T-helper 1 cell treated with Interleukin-12 subunit alpha and Interleukin-12 subunit beta and Interleukin-4 antibody, amounts not matched to agents 30 ng/mL and 1 ng/mL, for 36 hours (primary cell): ENCODE results near the gene SLU7. TPM values are rescaled to one million over a fixed set of nuclear protein-coding genes. Genes with fewer than 3 reads are reported as not detected.

Source experiments
- intact Hi-C: fragments of 100-400 bp; cut with micrococcal nuclease; formaldehyde crosslinking; loops from one replicate; pipeline ENCODE4 v1.15.1; 2024
- total RNA-seq: library from RNA; stranded (reverse); gene quantifications from 2 replicates; pipeline ENCODE4 v1.2.3, GENCODE V29; 2022

The SLU7 gene
- total RNA-seq, 1 donor from 2014 or later, result 55.2 TPM

- intact Hi-C loops, result loop anchor here (1.0 to 10.0 kb wide), 3 partner anchors 647 to 1158 kb away; partner anchors contain the start of genes GABRB2 and UBLCP1
These were observed 2.9 kb upstream of the SLU7 start, which contains the start of gene PTTG1 for GRCh38 chr5:160421625-160422258. TSS of gene PTTG1 (plus strand) at chr5:160421855. CDS start at chr5:160422313, 458 bp downstream.

DNA sequence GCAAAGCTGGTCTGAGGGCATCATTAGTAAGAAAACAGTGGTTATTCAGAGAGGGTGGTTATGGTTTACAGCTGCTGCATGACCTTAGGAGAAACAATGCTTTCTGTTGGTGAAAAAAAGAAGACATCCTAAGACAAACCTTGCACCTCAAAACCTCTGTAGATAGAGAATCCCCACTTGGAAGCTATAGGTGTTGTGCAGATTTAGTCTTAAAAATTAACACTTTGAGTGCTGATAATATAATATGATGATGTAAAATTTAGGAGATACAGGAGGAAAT, 1.4 kb upstream of the SLU7 start:
- intact Hi-C loops, result loop anchor here (5.0 to 10.0 kb wide), 2 partner anchors 645 to 1127 kb away; partner anchors contain the start of gene GABRB2

DNA sequence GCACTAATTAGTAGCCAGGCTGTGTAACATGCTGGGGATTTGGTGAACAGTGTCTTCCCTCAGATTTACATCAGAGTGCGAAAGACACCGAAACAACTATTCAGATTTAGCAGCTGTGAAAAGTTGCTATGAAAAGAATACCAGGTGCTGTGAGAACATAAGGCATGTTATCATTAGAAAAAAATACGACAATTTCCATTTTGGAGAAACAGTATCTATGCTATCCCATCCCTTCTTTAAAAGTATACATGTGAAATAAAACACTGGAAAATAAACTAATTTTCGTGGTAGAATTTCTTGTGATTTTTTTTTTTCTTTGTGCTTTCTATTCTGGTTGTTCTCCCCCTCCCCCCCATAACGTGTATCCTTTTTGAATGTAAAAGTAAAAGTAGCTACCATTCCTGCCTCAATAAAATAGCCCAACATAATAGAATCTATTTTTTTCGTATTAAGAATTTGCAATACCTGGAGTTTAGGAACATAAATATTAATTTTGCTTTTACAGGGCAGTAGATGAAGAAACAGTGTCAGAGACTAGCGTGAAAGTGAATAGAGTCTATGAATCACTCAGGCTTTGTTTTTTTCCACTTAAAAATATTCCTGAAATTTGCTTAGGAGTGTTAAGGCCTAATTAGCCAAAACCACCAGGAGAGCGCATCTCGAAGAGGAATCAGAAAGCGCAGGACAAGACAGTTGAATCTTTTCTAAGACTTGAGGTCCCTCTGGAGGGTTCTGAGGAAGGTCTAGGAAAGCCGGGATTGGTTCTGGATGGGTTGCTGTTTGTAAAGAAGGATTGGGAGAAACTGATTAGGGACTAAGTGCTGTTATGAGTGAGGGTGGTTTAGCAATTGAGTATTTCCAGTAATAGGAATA, 813 bp upstream of the SLU7 start:
- intact Hi-C loops, result loop anchor here (1.0 to 10.0 kb wide), 11 partner anchors 20 to 1245 kb away; partner anchors contain the start of genes GABRB2, IL12B, PWWP2A and RNF145

DNA sequence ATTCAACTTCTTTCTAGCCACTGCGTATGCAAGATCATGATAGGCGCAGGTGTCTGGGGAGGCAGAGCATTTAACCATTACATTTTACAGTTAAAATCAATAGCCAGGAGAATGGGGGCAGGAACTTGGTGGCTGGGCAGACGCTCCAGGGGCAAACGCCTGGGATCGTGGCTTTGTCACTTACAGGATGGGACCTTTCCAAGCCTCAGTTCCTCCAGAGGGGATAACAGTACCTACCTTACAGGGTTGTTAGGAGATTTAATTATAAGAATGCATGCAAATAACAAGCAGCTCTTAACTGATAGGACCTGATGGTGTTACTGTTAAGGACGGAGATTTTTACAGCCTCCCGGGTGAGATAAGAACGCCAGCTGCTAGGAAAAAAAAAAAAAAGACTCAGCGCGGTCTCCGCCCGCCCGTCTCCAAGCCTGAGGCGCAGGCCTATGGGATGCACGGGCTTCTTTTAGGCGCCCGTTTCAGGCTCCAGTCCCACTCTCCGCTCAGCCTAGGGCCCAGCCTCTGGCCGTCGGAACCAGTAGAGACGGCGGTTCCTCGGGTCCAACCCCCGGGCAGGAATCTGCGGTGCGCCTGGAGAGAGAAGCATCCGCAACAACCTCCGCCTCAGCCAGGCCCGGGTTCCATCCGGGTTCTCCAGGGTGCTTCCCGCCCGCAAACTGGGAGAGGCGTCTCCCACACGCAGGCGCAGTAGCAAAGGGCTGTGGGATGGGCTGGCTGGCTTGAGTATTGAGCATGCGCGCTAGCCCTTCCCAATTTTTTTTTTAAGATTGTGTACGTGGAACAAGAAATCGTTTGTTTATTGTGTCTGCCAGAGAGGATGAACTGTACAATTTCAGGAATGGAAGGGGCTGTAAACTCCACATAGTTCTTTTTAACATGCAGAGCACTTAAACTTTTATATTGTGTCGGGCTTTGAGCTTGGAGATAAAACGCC, 19.2 kb downstream of the SLU7 start, which contains the start of gene FAM200C:
FAM200C (minus strand) TSS at position 653 of the 952 bp plus-strand sequence. CDS start 4,564 bp downstream, outside the sequence.
- intact Hi-C loops, result loop anchor here (1.0 kb wide), 2 partner anchors 19 to 280 kb away; partner anchors contain the start of gene PWWP2A

- intact Hi-C loops, result loop anchor here (1.0 kb wide), 1 partner anchor 280 kb away; the partner anchor contains the start of gene PWWP2A
These were observed 20.1 kb downstream of the SLU7 start for GRCh38 chr5:160398806-160399205.

DNA sequence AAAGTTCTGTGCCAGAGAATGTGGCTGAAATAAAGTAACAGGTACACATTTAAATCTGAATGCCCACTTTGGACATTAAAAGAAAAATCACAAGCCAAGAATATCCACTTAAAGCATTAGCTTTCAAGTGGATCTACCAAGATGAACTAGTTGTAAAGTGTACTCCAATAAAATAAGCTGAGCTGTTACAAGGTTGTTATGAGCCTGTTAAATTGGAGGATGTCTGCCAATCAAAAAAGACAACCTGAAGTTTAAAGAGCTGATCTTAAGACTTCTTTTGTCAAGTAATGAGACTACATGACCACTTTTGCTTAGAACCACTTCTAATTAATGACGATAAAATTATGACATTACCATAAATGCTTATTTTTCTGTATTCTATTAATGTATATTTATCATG, 21.4 kb downstream of the SLU7 start:
- intact Hi-C loops, result no loop called here

- intact Hi-C loops, result no loop called here
These were observed 23.8 kb downstream of the SLU7 start for GRCh38 chr5:160395111-160395510.

DNA sequence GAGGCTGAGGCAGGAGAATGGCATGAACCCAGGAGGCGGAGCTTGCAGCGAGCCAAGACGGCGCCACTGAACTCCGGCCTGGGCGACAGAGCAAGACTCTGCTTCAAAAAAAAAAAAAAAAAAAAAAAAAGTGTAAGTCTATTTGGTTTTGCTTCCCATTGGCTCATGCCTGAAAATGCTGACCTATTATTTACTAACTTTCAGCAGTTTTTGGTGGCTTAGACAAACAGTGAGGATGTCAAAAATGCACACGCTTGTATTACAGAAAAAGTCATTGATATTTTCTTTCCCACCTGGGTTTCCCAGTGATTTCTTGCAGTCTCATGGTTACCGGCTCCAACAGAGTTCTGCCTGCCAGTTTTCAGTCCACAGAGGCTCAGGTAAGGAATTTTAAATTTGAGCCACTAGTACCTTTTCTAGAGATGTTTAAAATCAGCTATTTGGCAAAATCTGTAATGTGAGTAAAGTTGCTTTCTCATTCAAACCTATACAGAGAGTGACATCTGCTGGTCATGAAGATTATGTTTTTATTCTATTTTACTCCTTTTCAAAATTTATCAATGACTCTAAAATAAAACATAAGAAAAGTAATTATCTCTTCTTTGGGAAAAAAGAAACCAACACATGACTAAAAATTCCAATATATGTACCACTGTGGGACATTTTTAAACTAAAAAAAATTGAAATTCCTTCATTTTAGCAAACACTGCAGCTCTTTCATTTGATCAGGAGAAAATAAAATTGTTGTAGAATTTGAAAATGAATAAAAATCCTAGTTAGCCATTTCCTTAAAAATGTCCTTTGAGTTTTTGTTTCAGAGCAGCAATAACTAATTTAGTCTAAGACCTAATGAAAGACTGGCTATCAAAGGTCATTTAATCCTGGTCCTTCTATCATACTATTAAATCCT, 27.8 kb downstream of the SLU7 start:
- intact Hi-C loops, result loop anchor here (1.0 to 5.0 kb wide), 5 partner anchors 46 to 1104 kb away; no protein-coding TSS in a partner anchor

DNA sequence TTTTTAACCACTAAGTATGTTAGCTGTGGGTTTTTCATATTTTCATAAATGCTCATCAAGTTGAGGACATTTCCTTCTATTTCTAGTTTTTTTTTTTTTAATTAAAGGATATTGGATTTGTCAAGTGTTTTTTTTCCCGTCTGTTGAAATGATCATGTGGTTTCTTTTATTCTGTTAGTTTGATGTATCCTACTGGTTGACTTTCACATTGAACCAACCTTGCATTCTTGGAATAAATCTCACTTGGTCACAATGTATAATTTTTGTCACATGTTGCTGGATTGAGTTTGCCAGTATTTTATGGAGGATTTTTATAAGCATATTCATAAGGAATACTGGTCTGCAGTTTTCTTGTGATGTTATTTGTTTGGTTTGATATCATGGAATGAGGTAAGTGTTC, 31.4 kb downstream of the SLU7 start:
- intact Hi-C loops, result no loop called here

DNA sequence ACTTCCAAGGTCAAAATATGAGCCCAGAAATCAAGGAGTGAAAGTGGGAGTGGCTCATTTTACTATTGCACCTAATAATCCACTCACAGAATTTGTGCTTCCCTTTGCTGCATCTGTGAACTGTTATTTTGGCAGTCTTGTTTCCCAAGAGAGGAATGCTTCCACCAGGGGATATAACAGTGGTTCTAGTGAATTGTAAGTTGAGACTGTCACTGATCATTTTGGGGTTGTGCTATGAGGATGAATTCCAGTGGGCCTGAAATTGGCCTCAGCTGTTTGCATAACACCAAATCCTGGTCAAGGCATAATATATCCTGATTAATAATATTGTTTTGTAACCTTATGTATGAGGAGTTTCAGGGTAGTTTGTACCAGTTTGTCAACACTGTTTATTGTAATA, 33.4 kb downstream of the SLU7 start:
- intact Hi-C loops, result no loop called here

DNA sequence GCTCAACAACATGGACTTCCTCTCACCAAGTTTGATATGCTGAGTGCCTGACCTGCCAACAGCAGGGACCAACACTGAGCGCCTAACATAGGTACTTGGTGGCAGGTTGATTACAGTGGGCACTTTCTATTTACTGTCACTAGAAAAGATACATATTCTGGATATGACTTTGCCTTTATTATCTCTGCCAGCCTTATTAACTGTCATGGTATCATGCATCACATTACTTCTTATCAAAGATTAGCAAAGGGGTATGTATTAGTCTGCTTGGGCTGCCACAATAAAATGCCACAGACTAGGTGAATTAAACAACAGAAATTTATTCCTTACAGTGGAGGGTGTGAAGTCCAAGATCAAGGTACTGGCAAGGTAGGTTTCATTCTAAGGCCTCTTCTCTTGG, 34.2 kb downstream of the SLU7 start:
- intact Hi-C loops, result no loop called here

DNA sequence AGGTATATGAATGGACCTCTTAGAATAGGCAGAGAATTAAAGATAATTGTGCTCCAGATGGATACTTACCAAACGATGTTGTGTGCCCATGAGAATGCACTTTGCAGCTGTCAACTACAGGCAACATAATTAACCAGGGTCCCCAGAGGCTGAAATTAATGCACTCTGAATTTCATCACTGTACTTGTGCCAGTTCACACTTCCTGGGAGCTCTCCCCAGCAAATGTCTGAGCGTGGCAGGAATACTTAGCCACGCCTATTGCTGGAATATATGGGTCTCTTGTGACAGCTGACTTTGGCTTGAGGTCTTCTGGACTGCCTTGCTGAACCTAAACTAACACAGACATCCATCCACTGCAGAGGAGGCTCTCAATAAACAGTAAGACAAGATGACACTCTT, 36.5 kb downstream of the SLU7 start:
- intact Hi-C loops, result no loop called here

DNA sequence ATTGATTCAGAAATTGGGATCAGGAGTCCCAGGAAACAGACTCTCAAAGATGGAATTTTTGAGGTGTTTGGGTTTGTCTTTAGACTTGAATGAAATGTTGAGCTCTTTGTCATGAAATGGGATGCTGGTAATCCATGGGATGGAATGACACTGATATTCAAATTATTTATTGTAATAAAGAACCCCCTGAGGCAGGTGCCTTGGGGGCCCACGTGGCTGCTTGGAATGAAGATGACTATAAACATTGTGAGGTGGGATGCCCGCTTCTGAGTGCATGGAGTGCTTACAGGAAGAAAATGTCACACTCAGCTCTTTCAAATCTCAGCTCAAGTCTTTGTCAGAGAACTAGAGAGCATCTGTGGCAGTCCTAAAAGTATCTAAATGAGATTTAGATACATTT, 38.8 kb downstream of the SLU7 start:
- intact Hi-C loops, result no loop called here

GRCh38 chr5:160379511-160379910, 39.4 kb downstream of the SLU7 start:
- intact Hi-C loops, result no loop called here

GRCh38 chr5:160378330-160378729, 40.6 kb downstream of the SLU7 start:
- intact Hi-C loops, result no loop called here

GRCh38 chr5:160377651-160378050, 41.2 kb downstream of the SLU7 start:
- intact Hi-C loops, result no loop called here

- intact Hi-C loops, result no loop called here
These were observed 42.5 kb downstream of the SLU7 start for GRCh38 chr5:160376416-160376815.

DNA sequence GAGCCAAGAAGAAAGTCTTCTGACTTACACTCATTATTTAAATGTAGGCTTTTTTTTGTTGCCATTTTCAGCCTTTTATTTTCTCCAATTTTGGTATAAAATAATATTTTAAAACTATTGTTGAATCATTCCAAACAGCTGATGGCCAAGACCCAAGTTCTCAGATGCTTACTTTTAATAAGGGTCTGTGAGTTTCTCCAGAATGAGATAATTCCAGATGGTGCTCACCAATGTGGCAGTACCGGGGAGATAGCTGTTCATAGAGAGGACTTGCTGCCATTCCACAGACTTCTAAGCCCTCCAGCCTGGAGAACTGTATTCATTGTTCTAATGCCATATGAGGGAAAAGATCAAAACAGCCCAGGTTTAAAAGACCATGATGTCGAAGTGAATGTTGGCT, 43.2 kb downstream of the SLU7 start:
- intact Hi-C loops, result no loop called here

DNA sequence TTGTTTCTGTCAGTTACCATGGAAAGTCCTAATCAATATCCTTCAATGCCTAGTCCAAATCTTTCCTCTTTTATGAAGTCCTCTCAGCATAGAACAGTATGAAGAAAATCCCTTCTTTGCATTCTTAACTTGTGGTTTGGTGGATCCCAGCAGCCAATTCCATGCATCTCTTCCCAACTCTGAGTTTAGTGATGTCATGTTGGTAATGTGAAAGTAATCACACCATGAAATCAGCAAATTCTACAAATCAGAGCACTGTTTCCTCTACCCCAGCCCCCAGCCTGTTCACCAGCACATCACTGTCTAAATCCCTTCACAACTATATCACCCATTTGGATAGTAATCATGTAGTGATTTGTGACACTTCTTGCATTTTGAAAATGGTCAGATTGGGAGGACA, 43.7 kb downstream of the SLU7 start:
- intact Hi-C loops, result no loop called here

DNA sequence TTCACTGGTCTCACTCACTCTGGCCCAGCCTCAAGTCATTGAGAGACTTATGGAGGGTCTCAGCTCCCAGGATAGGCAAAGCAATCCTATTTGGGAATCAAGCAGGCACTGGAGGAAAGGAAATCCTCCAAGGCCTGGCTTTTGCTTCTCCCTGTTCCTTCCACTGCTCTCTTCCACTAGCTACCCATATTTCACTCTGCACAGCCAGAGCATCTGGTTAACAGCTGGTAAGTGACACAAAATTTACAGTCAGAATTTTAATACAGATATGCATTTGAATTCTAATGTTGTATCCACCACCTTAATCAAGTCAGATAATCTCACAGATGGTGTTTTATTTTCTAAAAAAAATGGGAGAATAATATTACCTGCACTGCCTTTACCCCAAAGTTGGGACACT, 47.6 kb downstream of the SLU7 start:
- intact Hi-C loops, result no loop called here
